SK-N-SH (cell line): ENCODE measurements around the gene PPP1R13L. TPM values are rescaled to one million over a fixed set of nuclear protein-coding genes. Genes with fewer than 3 reads are reported as not detected.

Source experiments
- CTCF ChIA-PET: fragments of 300-600, 350-600 bp; formaldehyde crosslinking; extraction: SDS; loops from one replicate; lab custom pipeline; 2021; lab: Yijun Ruan, JAX
- POLR2A ChIA-PET: fragments of 350-600 bp; sonication (Branson Sonifier 250); formaldehyde crosslinking; extraction: SDS; loops from one replicate; lab custom pipeline; 2020; ENCODE audit warnings: antibody characterized with exemption, inconsistent platforms; lab: Yijun Ruan, JAX
- DNase-seq: peaks from one replicate; pipeline ENCODE4 v3.0.0; 2012
- H2AFZ ChIP-seq: fragments of 200-600 bp; sonication (generic); 2 replicates; pipeline ENCODE4 v1.8.1; 2016; ENCODE audit warnings: antibody characterized with exemption, mild to moderate bottlenecking, low read depth
- H3F3A ChIP-seq: fragments of 200-600 bp; sonication (generic); replicated peaks from 2 replicates; pipeline ENCODE3; 2016; ENCODE audit warnings: antibody characterized with exemption, mild to moderate bottlenecking; ENCODE audit not compliant: insufficient read depth
- H3K27ac ChIP-seq, 2 experiments: fragments of 200-500 bp in 1 of 2; fragments of 200-600 bp in 1 of 2; sonication (Bioruptor generic) in 1 of 2; sonication (generic), shearing (Covaris generic) in 1 of 2; 2 replicates each; pipeline versions ENCODE4 v1.5.1 to v1.6.1; 2014 to 2016; ENCODE audit warnings: low read depth in 2 of 2, inconsistent platforms in 1 of 2, low read length in 1 of 2, mild to moderate bottlenecking in 1 of 2, mixed read lengths in 1 of 2
- H3K27me3 ChIP-seq: fragments of 200-600 bp; sonication (generic), shearing (Covaris generic); 2 replicates; pipeline ENCODE4 v1.6.1; 2016; ENCODE audit warnings: mixed run types; ENCODE audit not compliant: insufficient read depth
- H3K36me3 ChIP-seq, 2 experiments: fragments of 200-500 bp in 1 of 2; fragments of 200-600 bp in 1 of 2; sonication (Bioruptor generic) in 1 of 2; sonication (generic) in 1 of 2; replicated peaks in 1 of 2; 2 replicates each; pipeline versions ENCODE3 to v1.5.1; 2014 to 2016; ENCODE audit warnings: low read length in 1 of 2, mild to moderate bottlenecking in 1 of 2; ENCODE audit not compliant: insufficient read depth in 2 of 2, control insufficient read depth in 1 of 2
- H3K4me1 ChIP-seq, 2 experiments: fragments of 200-500 bp in 1 of 2; fragments of 200-600 bp in 1 of 2; sonication (Bioruptor generic) in 1 of 2; sonication (generic), shearing (Covaris generic) in 1 of 2; 2 replicates each; pipeline versions ENCODE4 v1.5.1 to v1.6.1; 2014 to 2016; ENCODE audit warnings: low read depth in 1 of 2, low read length in 1 of 2, mixed run types in 1 of 2; ENCODE audit not compliant: insufficient read depth in 2 of 2, control insufficient read depth in 1 of 2
- H3K4me2 ChIP-seq: fragments of 200-600 bp; sonication (generic), shearing (Covaris generic); 2 replicates; pipeline ENCODE4 v1.6.1; 2017; ENCODE audit warnings: mixed run types
- H3K4me3 ChIP-seq, 2 experiments: fragments of 200-500 bp in 1 of 2; fragments of 200-600 bp in 1 of 2; sonication (Bioruptor generic) in 1 of 2; sonication (generic), shearing (Covaris generic) in 1 of 2; 2 replicates each; pipeline versions ENCODE4 v1.5.1 to v1.8.1; 2014 to 2016; ENCODE audit warnings: low read depth in 2 of 2, inconsistent platforms in 1 of 2, low read length in 1 of 2, mild to moderate bottlenecking in 1 of 2, mixed read lengths in 1 of 2, moderate library complexity in 1 of 2
- H3K79me2 ChIP-seq: fragments of 200-600 bp; sonication (generic); 2 replicates; pipeline ENCODE4 v1.8.1; 2017; ENCODE audit warnings: mild to moderate bottlenecking; ENCODE audit not compliant: insufficient read depth
- H3K9ac ChIP-seq: fragments of 200-600 bp; sonication (generic); 2 replicates; pipeline ENCODE4 v1.6.1; 2017; ENCODE audit warnings: mixed run types
- H3K9me2 ChIP-seq: fragments of 200-600 bp; sonication (generic); 2 replicates; pipeline ENCODE4 v1.6.1; 2017; ENCODE audit warnings: mixed run types
- H3K9me3 ChIP-seq: fragments of 200-600 bp; sonication (generic); 2 replicates; pipeline ENCODE4 v1.6.1; 2017; ENCODE audit warnings: mixed run types, mild to moderate bottlenecking, moderate library complexity
- H4K20me1 ChIP-seq: fragments of 200-600 bp; sonication (generic); 2 replicates; pipeline ENCODE4 v1.6.1; 2017; ENCODE audit warnings: mild to moderate bottlenecking, mixed run types; ENCODE audit not compliant: insufficient read depth
- EP300 ChIP-seq, 2 experiments: IDR thresholded peaks; 2 replicates each; pipeline versions ENCODE4 v1.4.0 to v1.6.1; 2012; ENCODE audit warnings: borderline replicate concordance in 1 of 2, low read depth in 1 of 2, low read length in 1 of 2
- FOXJ3 ChIP-seq: sonication (generic); formaldehyde crosslinking; IDR thresholded peaks from 2 replicates; pipeline ENCODE4 v1.5.1; 2020; ENCODE audit warnings: mild to moderate bottlenecking, missing genetic modification reagents
- FOXM1 ChIP-seq: IDR thresholded peaks from 2 replicates; pipeline ENCODE4 v1.4.0; 2012; ENCODE audit warnings: low read depth, mild to moderate bottlenecking
- GABPA ChIP-seq: IDR thresholded peaks from 2 replicates; pipeline ENCODE4 v1.4.0; 2012; ENCODE audit warnings: low read depth, mild to moderate bottlenecking
- JUND ChIP-seq: IDR thresholded peaks from 2 replicates; pipeline ENCODE4 v1.4.0; 2012
- MAX ChIP-seq: IDR thresholded peaks from 2 replicates; pipeline ENCODE4 v1.4.0; 2012; ENCODE audit warnings: low read depth
- MXI1 ChIP-seq: IDR thresholded peaks from 2 replicates; pipeline ENCODE4 v1.6.1; 2012; ENCODE audit warnings: mild to moderate bottlenecking, low read depth, low read length, improper control_type of control experiment
- PBX3 ChIP-seq: IDR thresholded peaks from 2 replicates; pipeline ENCODE4; 2012
- RAD21 ChIP-seq: IDR thresholded peaks from 2 replicates; pipeline ENCODE4 v1.6.1; 2012; ENCODE audit warnings: mild to moderate bottlenecking, low read length
- REST ChIP-seq: IDR thresholded peaks from 2 replicates; pipeline ENCODE4 v1.6.1; 2012; ENCODE audit warnings: mild to moderate bottlenecking, low read depth, low read length, moderate library complexity
- RFX5 ChIP-seq: IDR thresholded peaks from 2 replicates; pipeline ENCODE4 v1.6.1; 2012; ENCODE audit warnings: mild to moderate bottlenecking, improper control_type of control experiment, low read length
- RXRA ChIP-seq: IDR thresholded peaks from 2 replicates; pipeline ENCODE4 v1.4.0; 2012; ENCODE audit warnings: low read depth, mild to moderate bottlenecking, borderline replicate concordance
- SIN3A ChIP-seq: IDR thresholded peaks from 2 replicates; pipeline ENCODE4 v1.6.1; 2012; ENCODE audit warnings: low read depth, mild to moderate bottlenecking, low read length, moderate library complexity, borderline replicate concordance
- SMC3 ChIP-seq: IDR thresholded peaks from 2 replicates; pipeline ENCODE4 v1.6.1; 2012; ENCODE audit warnings: low read depth, low read length, improper control_type of control experiment
- TCF12 ChIP-seq: IDR thresholded peaks from 2 replicates; pipeline ENCODE4 v1.4.0; 2012
- USF2 ChIP-seq: fragments of 150-350 bp; IDR thresholded peaks from 2 replicates; pipeline ENCODE4 v1.6.1; 2017; ENCODE audit warnings: antibody characterized with exemption, low read length, low read depth, borderline replicate concordance
- YY1 ChIP-seq: IDR thresholded peaks from 2 replicates; pipeline ENCODE4 v1.4.0; 2012; ENCODE audit warnings: low read depth, mild to moderate bottlenecking
- ZBTB33 ChIP-seq: IDR thresholded peaks from 2 replicates; pipeline ENCODE4 v1.4.0; 2012; ENCODE audit warnings: low read depth, borderline replicate concordance
- WGBS: methylation state at CpG from one replicate; pipeline ENCODE4 v1.1.6; 2017; ENCODE audit warnings: low lambda C conversion rate; 5-methylcytosine and 5-hydroxymethylcytosine counted together
- polyA plus RNA-seq, 3 experiments: library from polyadenylated mRNA; depleted of rRNA; stranded (reverse); fragments of >200 nt; gene quantifications; 2 replicates each; pipeline ENCODE4 v1.2.3, GENCODE V29; 2012

The PPP1R13L gene
- polyA plus RNA-seq, 1 of the 3 experiments (the other 2 are of a cell fraction) = 18.0 TPM

GRCh38 chr19:45349430-45349941, 55.4 kb downstream of the PPP1R13L start:
- H3F3A ChIP-seq = peaks cover 3% of the 10 kb centered on the region
- POLR2A ChIA-PET = no interaction called here
- CTCF ChIA-PET = interaction anchor here (0.7 to 5.1 kb wide), 2 partner anchors 11 to 373 kb away, joined by 5 to 30 read pairs; no protein-coding TSS in a partner anchor

More at GRCh38 chr19:45349430-45349941, 55.4 kb downstream of the PPP1R13L start:
- Histone ChIP-seq H3K36me3 (peaks cover 4 to 37% of the 10 kb centered on the region in 2 experiments), H3K79me2 (no peaks in the 10 kb centered on the region), H3K9me2 (no peaks in the 10 kb centered on the region), H3K4me1 (no peaks in the 10 kb centered on the region; a peak in 1 of 4 replicates), H3K9me3 (no peaks in the 10 kb centered on the region)
- TF ChIP-seq TCF12 = no peak
- TF ChIP-seq RFX5 = no peak
- TF ChIP-seq PBX3 = no peak
- TF ChIP-seq RXRA = no peak
- TF ChIP-seq REST = no peak
- no peak for TF ChIP-seq SMC3
- TF ChIP-seq YY1 = no peak
- no peak for TF ChIP-seq JUND
- no peak for TF ChIP-seq GABPA
- TF ChIP-seq MAX = no peak
- TF ChIP-seq EP300 (IDR thresholded peaks at IDR 0.05; ENCODE audit: borderline replicate concordance in 1 of 2, low read depth in 1 of 2, low read length in 1 of 2) = no peak
- TF ChIP-seq RAD21 = no peak
- no peak for TF ChIP-seq FOXM1
- TF ChIP-seq ZBTB33 = no peak
- TF ChIP-seq MXI1 = no peak
- TF ChIP-seq FOXJ3 (CRISPR knock-in tag) = no peak
- TF ChIP-seq SIN3A = no peak
- no peak for TF ChIP-seq USF2
- TF ChIP-seq, all 33 proteins: peak for 0
- Histone ChIP-seq H3K4me2 (no peak overlapping the region), H2AFZ (no peak overlapping the region), H3K9ac (no peak overlapping the region), H3K4me3 (no peak overlapping the region), H4K20me1 (no peaks in the 10 kb centered on the region), H3K27ac (no peak overlapping the region), H3K27me3 (no peaks in the 10 kb centered on the region)
- WGBS = 84% methylated on average over 8 of the region's 17 CpGs
- peak; percentile 28 for DNase-seq
